GM13977 (cell line): ENCODE measurements around the gene SMIM24.

Source experiments
- DNase-seq: peaks from one replicate; pipeline ENCODE4 v3.0.0; 2012; ENCODE audit warnings: low spot score
- CTCF ChIP-seq: IDR thresholded peaks from 2 replicates; pipeline ENCODE4 v1.5.1; 2012; ENCODE audit warnings: mild to moderate bottlenecking, control low read depth; ENCODE audit not compliant: insufficient read depth; ENCODE audit errors: extremely low read depth, missing control alignments
- in situ Hi-C: fragments of 300-500 bp; cut with MboI; formaldehyde crosslinking; loops from one replicate; pipeline ENCODE4 v1.12.0; 2022; ENCODE audit warnings: low sequenced_read_pairs, low pct_unique_long_range_greater_than_20kb, mixed read lengths, inconsistent platforms; ENCODE audit not compliant: unreplicated experiment

SMIM24 gene

GRCh38 chr19:3496392-3497273, 16.3 kb upstream of the SMIM24 start:
- TF ChIP-seq CTCF, result no peak
- no peak for DNase-seq
- in situ Hi-C loops, result loop anchor here (25.0 kb wide), 1 partner anchor 534 kb away; no protein-coding TSS in a partner anchor

- in situ Hi-C loops, result loop anchor here (25.0 kb wide), 1 partner anchor 532 kb away; no protein-coding TSS in a partner anchor
- no peak for DNase-seq
- TF ChIP-seq CTCF, result no peak
Measured at GRCh38 chr19:3494559-3494958, 14.2 kb upstream of the SMIM24 start.

GRCh38 chr19:3494051-3494450, 13.7 kb upstream of the SMIM24 start:
- DNase-seq, result peak; percentile 76
- in situ Hi-C loops, result loop anchor here (25.0 kb wide), 1 partner anchor 532 kb away; no protein-coding TSS in a partner anchor
- TF ChIP-seq CTCF, result no peak

GRCh38 chr19:3493651-3494050, 13.3 kb upstream of the SMIM24 start:
- in situ Hi-C loops, result loop anchor here (25.0 kb wide), 1 partner anchor 531 kb away; no protein-coding TSS in a partner anchor
- TF ChIP-seq CTCF, result no peak

GRCh38 chr19:3492919-3493318, 12.6 kb upstream of the SMIM24 start:
- no peak for TF ChIP-seq CTCF
- in situ Hi-C loops, result loop anchor here (25.0 kb wide), 1 partner anchor 531 kb away; no protein-coding TSS in a partner anchor
- no peak for DNase-seq

More at GRCh38 chr19:3493651-3494050, 13.3 kb upstream of the SMIM24 start:
- no peak for DNase-seq

GRCh38 chr19:3492131-3492839, 12.0 kb upstream of the SMIM24 start:
- TF ChIP-seq CTCF, result no peak
- DNase-seq, result no peak
- in situ Hi-C loops, result loop anchor here (25.0 kb wide), 1 partner anchor 530 kb away; no protein-coding TSS in a partner anchor
